ENCODE measurements around the gene IP6K1. TPM values are rescaled to one million over a fixed set of nuclear protein-coding genes. Genes with fewer than 3 reads are reported as not detected.

Gene IP6K1
- 47.9 and 55.3 TPM in 2 replicates for total RNA-seq

DNA sequence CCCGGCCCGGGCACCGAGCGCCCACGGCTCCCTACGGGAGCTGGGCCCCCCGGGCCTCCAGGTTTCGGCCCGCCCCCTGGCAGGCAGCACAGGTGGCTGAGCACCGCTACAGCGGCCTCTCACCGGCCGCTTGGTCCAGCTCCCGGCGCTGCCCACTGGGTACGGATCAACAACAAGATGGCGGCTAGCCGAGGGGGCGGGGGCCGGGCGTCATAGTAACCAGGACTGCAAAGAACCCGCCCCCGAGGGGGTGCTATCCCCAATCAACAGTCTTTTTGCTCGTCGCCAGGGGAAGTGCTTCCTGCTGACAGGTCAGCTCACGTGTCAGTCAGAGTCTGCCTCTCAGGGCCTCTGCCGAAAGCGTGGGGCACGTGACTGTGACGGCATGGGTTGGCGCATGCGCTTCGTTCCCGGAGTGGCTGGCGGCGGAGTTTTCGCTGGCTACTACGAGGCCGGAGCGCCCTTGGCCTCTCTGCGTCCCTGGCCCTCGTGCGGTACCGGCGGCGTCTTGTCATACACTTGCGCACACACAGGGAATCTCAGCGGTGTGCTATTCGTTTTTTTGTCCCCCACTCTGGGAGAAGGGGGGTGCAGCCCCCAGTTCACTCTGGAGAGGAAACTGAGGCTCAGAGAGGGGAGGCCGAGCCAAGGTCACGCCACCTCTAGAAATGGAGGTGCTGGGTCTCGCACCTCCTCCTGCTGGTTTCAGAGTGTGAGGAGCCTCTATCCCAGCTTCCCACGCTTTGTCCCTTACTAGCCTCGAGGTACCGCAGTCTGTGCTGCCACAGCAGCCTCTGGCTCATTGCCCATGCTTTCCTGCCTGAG lies at the start of gene IP6K1:
TSS of gene IP6K1 (minus strand) at position 186 of the 825 bp plus-strand sequence. CDS start 38,502 bp downstream, outside the sequence.

DNA sequence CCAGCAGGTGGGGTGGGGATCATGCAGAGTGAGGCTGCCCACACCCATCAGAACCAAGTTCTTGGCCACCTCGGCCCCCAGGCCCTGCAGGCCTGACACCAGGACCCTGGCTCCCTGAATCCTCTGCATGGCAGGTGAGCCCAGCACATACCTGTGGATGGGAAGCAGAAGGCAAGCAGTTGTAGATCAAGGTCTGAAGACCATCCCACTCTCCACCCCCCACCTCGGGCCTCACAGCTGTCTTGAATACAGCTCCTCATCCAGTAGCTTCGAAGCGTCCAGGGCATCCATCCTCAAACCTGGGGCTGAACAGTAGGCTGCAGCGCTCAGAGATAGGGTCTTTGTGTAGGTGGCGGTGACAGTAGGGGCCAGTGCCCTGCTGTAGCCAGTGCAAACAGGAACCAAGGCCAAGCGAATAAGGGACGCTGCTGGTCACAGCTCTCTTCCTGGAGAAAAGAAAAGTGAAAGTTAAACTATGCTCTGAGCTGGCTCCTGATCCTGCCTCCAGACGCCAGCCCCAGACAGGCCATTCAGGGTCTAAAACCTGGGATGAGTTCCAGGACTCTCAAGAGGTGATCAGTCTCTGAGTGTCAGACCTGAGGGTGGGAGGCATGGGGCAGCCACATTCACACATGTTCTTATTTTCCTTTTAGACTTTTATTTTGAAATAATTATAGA lies 27.3 kb upstream of the IP6K1 start, which contains the start of gene UBA7:
TSS of gene UBA7 (minus strand) at position 457 of the 678 bp plus-strand sequence. CDS start at position 291, 166 bp downstream.

DNA sequence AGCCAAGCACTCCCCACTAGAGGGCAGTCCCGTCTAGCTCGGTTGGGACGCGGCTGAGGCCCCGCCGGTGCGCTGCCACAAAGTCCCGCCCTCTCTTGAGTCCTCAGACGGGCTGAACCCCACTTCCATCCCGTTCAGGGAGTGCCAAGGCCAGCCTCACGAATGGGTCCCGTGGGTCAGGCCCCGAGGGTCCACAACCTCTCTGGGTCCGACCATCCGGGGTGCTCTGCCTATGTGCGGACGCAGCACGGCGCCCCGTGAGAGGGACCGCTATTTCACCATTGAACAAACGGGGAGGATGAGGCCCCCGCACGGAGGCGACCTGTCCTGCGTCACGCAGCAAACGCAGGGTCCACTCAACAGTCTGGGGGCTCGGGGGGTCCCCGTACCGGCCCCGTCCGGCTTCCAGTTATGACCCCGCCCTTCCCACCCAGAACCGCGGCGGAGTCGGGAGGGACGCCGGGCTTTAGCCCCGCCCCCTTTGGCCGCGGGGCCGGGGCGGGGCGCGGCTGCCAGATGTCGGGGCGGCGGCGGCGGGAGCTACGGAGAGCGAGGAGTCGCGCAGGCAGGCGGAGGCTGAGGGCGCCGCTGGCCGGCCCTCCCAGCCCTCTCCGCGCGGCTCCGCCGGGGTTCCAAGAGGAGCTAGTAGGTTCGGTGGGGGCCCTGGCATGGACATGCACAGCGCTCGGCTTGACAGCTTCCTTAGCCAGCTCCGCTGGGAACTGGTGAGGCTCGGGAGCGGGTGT lies 16.6 kb upstream of the IP6K1 start, which contains the start of gene INKA1:
TSS of gene INKA1 (plus strand) at position 543 of the 746 bp plus-strand sequence. CDS start at position 675, 132 bp downstream.

DNA sequence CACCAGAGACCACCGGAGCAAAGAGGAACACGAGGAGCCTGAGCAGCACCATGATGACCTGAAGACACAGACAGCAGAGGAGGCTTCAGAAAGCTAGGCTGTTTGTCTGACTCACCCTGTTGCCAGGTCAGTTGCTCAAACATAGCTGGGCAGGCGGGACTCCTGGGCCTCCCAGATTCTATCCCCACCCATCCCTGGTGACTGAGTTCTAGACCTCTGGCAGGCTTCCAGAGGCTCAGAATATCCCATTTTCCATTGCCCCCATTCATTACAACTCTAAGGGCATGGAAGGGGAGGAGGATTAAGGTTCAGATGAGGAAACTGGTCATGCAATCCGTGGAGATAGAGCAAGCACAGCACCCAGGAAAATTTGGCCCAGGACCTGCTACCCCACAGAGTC lies 13.4 kb upstream of the IP6K1 start, which contains the start of gene CDHR4:
TSS of gene CDHR4 (minus strand) at position 113 of the 400 bp plus-strand sequence. CDS start at position 52, 61 bp downstream.

DNA sequence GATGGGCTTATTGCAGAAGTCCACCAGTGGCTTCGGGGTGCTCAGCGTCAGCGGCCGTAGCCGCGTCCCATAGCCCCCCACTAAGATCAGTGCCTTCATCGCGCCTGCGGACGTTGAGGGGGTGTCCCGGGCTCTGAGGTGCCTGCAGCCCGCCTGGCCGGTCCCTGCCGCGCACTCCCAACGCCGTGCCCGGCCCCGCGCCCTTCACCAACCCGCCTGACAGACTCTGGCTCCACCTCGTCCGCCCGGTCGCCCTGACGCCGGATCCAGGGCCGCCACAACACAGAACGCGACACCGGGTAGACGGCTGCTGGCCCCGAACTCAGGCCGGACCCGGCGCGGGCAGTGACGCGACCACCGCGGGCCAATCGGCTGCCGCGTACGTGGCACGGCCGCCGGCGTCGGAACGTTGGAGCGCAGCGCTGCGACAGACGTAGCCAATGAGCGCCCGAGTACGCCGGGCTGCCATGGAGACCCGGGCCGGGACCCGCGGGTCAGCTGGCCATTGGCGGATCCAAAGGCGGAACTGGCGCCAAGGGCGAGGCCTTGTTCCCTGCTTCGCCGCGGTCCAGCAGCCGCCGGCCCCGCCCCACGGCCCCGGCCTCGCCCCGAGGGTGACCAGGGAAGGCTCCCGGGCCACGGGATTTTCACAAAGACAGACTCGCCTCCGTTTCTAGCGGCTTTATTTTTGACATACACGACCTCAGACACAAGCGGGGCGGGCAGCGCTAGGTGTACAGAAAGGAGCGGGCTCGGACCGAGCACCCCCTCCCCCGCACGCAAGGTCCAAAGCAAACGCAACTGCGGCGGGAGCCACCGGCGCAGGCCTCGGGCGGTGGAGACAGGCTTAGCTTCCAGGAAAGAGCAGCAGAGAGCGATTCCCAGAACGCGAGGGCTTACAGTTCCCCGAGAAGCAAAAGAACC lies 62.5 kb downstream of the IP6K1 start, which contains the start of gene GMPPB:
TSS of gene GMPPB (minus strand) at position 324 of the 924 bp plus-strand sequence. CDS start at position 99, 225 bp downstream.

DNA sequence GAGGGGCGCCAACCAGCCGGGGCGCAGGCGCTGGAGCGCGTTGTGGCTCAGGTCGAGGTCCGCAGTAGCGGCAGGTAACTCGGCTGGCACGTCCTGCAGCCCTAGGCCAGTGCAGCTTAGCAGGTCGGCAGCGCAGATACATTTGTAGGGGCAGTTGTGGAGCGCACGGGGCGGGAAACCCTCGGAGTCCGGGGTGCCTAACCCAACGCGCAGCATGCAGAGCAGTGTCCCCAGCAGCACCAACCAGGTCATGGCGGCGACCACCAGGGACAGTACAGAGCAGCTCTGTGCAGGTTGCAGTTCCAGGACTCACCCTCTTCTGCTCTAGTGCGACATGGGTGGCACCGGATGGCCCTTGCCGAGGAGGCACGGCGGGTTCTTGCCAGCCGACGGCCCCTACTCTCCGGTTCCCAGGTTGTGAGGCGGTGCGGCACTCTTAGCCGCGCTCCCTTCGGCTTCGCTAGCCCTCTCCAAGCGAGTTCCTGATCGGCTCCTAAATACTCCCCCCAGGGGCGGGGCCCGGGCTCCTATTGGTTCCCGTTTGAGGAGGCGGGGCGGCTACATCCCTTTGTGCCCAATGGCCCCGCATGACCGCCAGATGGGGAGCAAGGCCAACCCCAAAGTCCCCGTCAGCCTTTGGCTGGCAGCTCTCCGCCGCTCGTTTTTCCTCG lies 67.0 kb downstream of the IP6K1 start, which contains the start of gene AMIGO3:
TSS of gene AMIGO3 (minus strand) at position 471 of the 671 bp plus-strand sequence. CDS start at position 252, 219 bp downstream.

DNA sequence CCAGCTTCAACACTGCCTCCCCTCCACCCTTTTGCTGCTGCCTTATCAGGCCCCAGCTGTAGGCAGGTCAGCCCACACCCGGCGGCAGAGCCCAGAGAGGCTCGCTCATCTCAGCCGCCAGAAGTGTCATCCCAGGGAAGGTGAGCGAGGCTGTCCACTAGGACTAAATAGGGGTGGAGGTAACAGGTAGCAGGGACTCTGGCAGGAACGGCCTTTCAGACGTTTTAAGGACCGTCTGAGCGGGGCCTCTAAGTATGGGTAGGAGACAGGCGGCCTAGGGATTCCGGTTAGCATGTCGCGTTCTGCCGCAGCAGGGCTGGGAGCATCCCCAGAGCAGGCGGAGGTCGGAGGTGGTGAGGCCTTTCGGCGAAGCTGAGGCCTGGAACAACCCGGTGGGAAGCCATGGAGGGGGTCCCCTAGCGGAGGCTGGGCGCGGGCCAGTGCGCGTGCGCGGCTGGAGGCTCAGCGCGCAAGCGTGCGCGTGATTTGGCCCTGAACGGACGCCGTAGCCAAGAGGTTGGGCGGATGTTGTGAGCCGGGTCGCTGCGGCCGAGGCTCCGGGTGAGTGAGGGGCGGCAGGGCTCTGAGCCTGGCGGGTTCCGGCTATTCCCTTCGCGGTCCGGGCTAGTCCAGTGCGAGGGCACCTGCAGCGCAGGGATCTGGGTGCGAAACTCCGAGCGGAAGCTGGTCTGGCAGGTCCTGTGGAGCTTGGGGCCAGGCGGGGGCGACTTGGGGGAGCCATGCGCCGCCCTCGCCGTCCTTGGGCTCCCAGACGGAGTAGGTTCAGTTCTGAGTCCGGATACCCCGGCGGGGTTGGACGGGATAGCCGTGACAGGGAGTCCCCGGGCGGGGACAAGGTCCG lies 97.1 kb downstream of the IP6K1 start, which contains the start of the genes MST1 and RNF123:
TSS of gene MST1 (minus strand) at position 429 of the 862 bp plus-strand sequence. CDS start 783 bp downstream, outside the sequence.
TSS of gene RNF123 (plus strand) at position 512 of the 862 bp plus-strand sequence. CDS start 1,609 bp downstream, outside the sequence.

Other genes starting within 250 kb of the IP6K1 start
- under 0.01 and 0.09 TPM in 2 replicates for gene BSN, start 232.1 kb downstream of the IP6K1 start, total RNA-seq
- 64.6 and 114 TPM in 2 replicates for gene APEH, start 112.2 kb downstream of the IP6K1 start, total RNA-seq
- 1.8 and 2.2 TPM in 2 replicates for gene MST1, start 97.1 kb downstream of the IP6K1 start, total RNA-seq
- 20.5 and 22.5 TPM in 2 replicates for gene RNF123, start 97.0 kb downstream of the IP6K1 start, total RNA-seq
- not detected in 2 replicates for gene AMIGO3, start 66.9 kb downstream of the IP6K1 start, total RNA-seq
- 15.7 and 25.6 TPM in 2 replicates for gene GMPPB, start 62.6 kb downstream of the IP6K1 start, total RNA-seq
- gene CDHR4, start 13.3 kb upstream of the IP6K1 start, total RNA-seq, result not detected in 2 replicates
- gene INKA1, start 16.7 kb upstream of the IP6K1 start, total RNA-seq, result 17.3 and 17.6 TPM in 2 replicates
- 24.9 and 29.9 TPM in 2 replicates for gene UBA7, start 27.4 kb upstream of the IP6K1 start, total RNA-seq
- gene TRAIP, start 70.0 kb upstream of the IP6K1 start, total RNA-seq, result 1.1 and 1.2 TPM in 2 replicates
- not detected in 2 replicates for gene CAMKV, start 83.4 kb upstream of the IP6K1 start, total RNA-seq
- 0.11 and 0.52 TPM in 2 replicates for gene MST1R, start 117.3 kb upstream of the IP6K1 start, total RNA-seq
- 4.0 and 7.6 TPM in 2 replicates for gene MON1A, start 143.3 kb upstream of the IP6K1 start, total RNA-seq
- gene RBM6, start 153.6 kb upstream of the IP6K1 start, total RNA-seq, result 29.2 and 34.6 TPM in 2 replicates

All from dermis lymphatic vessel endothelial cell (primary cell).